ENCODE measurements around the gene ZCCHC14. TPM values are rescaled to one million over a fixed set of nuclear protein-coding genes. Genes with fewer than 3 reads are reported as not detected.

ZCCHC14 gene
- total and polyA plus RNA-seq, 2 of the 8 experiments (the other 6 are each of a cell fraction or from before 2014, with no cell fraction given): 8.2 to 28.2 TPM

DNA sequence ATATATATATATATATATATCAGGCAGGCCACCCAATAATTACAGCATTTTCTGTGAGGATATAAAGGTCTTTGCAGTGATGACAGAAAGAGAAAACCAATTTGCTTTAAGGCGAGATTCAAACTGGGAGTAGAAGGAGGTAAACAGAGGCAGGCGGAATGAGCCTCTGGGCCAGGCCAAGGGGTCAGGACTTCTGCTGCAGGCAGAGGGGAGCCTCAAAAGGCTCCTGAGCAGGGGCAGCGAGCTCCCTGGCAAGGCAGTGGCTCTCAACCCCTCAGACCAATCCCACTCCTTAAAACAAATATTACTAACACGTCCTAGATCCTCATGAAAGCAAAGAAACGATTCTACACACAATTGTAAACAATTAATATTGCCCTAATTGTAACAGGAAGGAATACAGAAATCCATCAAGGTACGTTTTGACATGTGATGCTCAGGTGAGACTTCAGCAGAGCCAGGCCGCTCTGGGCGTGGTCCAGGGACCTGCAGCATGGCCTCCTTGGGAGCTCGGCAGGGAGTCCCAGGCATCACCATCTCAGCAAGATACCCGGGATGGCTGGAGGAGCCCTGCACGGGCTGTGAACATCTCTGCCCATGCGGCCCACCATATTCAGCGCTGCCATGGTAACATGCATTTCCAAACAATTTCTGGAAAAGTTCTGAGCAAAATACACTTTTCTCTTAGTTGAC is 127.7 kb downstream of the ZCCHC14 start:
- Histone ChIP-seq H3K36me3 (ENCODE audit: control insufficient read depth in 2 of 4, insufficient read depth in 4 of 4, low read length in 3 of 4) (peaks cover 0 to 2% (median 2%) of the 10 kb centered on the region in 4 experiments; a peak in 3 of 8 replicates), H3K23me2 (ENCODE audit: low read depth, low read length) (no peaks in the 10 kb centered on the region), H3K4me1 (replicated peaks in 1 of 4; ENCODE audit: control insufficient read depth in 3 of 4, insufficient read depth in 4 of 4, low read length in 3 of 4) (peaks cover 0 to 10% (median 0%) of the 10 kb centered on the region in 4 experiments; a peak in 3 of 7 replicates), H3K14ac (ENCODE audit: insufficient read length) (no peak overlapping the region), H3K9me3 (ENCODE audit: insufficient read depth in 2 of 2, low read depth in 1 of 2, low read length in 1 of 2) (no peaks in the 10 kb centered on the region), H3K56ac (replicated peaks; ENCODE audit: insufficient read length, low read depth, low read length) (no peak overlapping the region), H4K20me1 (replicated peaks in 1 of 2; ENCODE audit: control insufficient read depth in 1 of 2, insufficient read depth in 2 of 2, low read length in 2 of 2) (peaks cover 4 to 18% of the 10 kb centered on the region in 2 experiments), H3K4me2 (ENCODE audit: insufficient read depth in 1 of 2, low read depth in 2 of 2, low read length in 2 of 2) (no peak overlapping the region), H3K4me3 (ENCODE audit: extremely low read depth in 1 of 4, insufficient read depth in 2 of 4, low read depth in 3 of 4, low read length in 4 of 4) (no peak overlapping the region), H2BK15ac (ENCODE audit: low read length) (no peak overlapping the region), H3K27ac (ENCODE audit: low read depth, low read length) (no peak overlapping the region), H3K79me1 (ENCODE audit: low read depth, low read length) (peaks cover 9% of the 10 kb centered on the region), H2AFZ (ENCODE audit: low read length) (no peak overlapping the region), H2BK12ac (ENCODE audit: low read depth, low read length) (no peak overlapping the region), H2BK5ac (ENCODE audit: low read depth, low read length) (no peak overlapping the region), H2BK20ac (ENCODE audit: low read length) (no peak overlapping the region), H3K18ac (ENCODE audit: extremely low read depth, low read length) (no peak overlapping the region), H4K8ac (ENCODE audit: extremely low read depth, insufficient read depth, low read length) (no peak overlapping the region), H3K79me2 (ENCODE audit: control insufficient read depth in 1 of 2, insufficient read depth in 2 of 2, low read length in 2 of 2) (peaks cover 0 to 23% of the 10 kb centered on the region in 2 experiments; a peak in 1 of 4 replicates), H4K91ac (replicated peaks; ENCODE audit: insufficient read length, low read length) (no peak overlapping the region), H3K23ac (ENCODE audit: insufficient read length) (no peak overlapping the region), H4K5ac (ENCODE audit: insufficient read length, low read depth, low read length) (no peak overlapping the region), H2BK120ac (replicated peaks; ENCODE audit: low read depth, low read length) (no peak overlapping the region), H3K27me3 (replicated peaks in 1 of 4; ENCODE audit: control insufficient read depth in 3 of 4, extremely low read depth in 1 of 4, insufficient read depth in 3 of 4, low read length in 3 of 4) (no peaks in the 10 kb centered on the region), H3K9ac (replicated peaks in 1 of 4; ENCODE audit: extremely low read depth in 1 of 4, low read depth in 3 of 4, low read length in 3 of 4) (no peak overlapping the region), H2AK5ac (ENCODE audit: low read depth, low read length) (no peak overlapping the region), H3K4ac (replicated peaks; ENCODE audit: insufficient read length, low read depth, low read length) (no peak overlapping the region)
- FAIRE-seq (no peak), DNase-seq (ENCODE audit: low read depth in 1 of 2, low spot score in 2 of 2) (no peak)
- 83 to 100% methylated on average over 2 to 13 of the region's 13 CpGs for WGBS, 2 experiments (ENCODE audit: extremely low coverage in 1 of 2, insufficient coverage in 1 of 2, insufficient read length in 1 of 2, insufficient replicate concordance in 2 of 2, low coverage in 1 of 2, low lambda C conversion rate in 2 of 2, missing lambda C conversion rate in 1 of 2)
- POLR2A ChIA-PET (ENCODE audit: partially characterized antibody): no interaction called here
- CTCF ChIA-PET (ENCODE audit: partially characterized antibody): interaction anchor here (0.6 to 1.4 kb wide), 2 partner anchors 9 to 21 kb away, joined by 3 to 4 read pairs; no protein-coding TSS in a partner anchor
- TF ChIP-seq SRF (IDR thresholded peaks at IDR 0.05; ENCODE audit: low read depth, low read length) (no peak), TCF12 (IDR thresholded peaks at IDR 0.05; ENCODE audit: low read depth, low read length) (no peak), EP300 (IDR thresholded peaks at IDR 0.05; ENCODE audit: borderline replicate concordance in 1 of 2, low read depth in 2 of 2, low read length in 2 of 2) (no peak), TAF1 (IDR thresholded peaks at IDR 0.05; ENCODE audit: low read depth, low read length) (no peak), CHD2 (IDR thresholded peaks at IDR 0.05; ENCODE audit: low read length) (no peak), CHD1 (IDR thresholded peaks at IDR 0.05; ENCODE audit: low read depth, low read length) (no peak), MAFK (IDR thresholded peaks at IDR 0.05; ENCODE audit: low read depth, low read length) (no peak), EZH2 (IDR thresholded peaks at IDR 0.05; ENCODE audit: low read depth, low read length, severe bottlenecking) (no peak), ZNF274 (IDR thresholded peaks at IDR 0.05; ENCODE audit: borderline replicate concordance, extremely low read depth, low read length) (no peak), JUND (IDR thresholded peaks at IDR 0.05; ENCODE audit: low read length) (no peak), POU5F1 (IDR thresholded peaks at IDR 0.05; ENCODE audit: low read depth, low read length) (no peak), SP1 (IDR thresholded peaks at IDR 0.05; ENCODE audit: low read depth, low read length) (no peak)
- TF ChIP-seq, protein P1, sequence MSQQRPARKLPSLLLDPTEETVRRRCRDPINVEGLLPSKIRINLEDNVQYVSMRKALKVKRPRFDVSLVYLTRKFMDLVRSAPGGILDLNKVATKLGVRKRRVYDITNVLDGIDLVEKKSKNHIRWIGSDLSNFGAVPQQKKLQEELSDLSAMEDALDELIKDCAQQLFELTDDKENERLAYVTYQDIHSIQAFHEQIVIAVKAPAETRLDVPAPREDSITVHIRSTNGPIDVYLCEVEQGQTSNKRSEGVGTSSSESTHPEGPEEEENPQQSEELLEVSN (IDR thresholded peaks at IDR 0.05): no peak
